Measurements from ENCODE around the gene SERPINB5.

- TF ChIP-seq CTCF (IDR thresholded peaks at IDR 0.05; ENCODE audit: insufficient read depth, low read length, poor library complexity, severe bottlenecking) (peak; percentile 49), EZH2phosphoT487 (conservative IDR thresholded peaks at IDR 0.05; ENCODE audit: low read length) (no peak)
Measured at GRCh38 chr18:63518178-63519012, 41.6 kb downstream of the SERPINB5 start.

Data from SU-DHL-6 (cell line).